ENCODE results near the gene RSAD1. TPM values are rescaled to one million over a fixed set of nuclear protein-coding genes. Genes with fewer than 3 reads are reported as not detected.

The RSAD1 gene
- total RNA-seq, 1 donor: 23.9 TPM

GRCh38 chr17:50527949-50528474 is 49.4 kb downstream of the RSAD1 start:
- H3K9me3 ChIP-seq (ENCODE audit: low read depth, low read length): no peaks in the 10 kb centered on the region
- no peaks in the 10 kb centered on the region for H3K4me1 ChIP-seq (ENCODE audit: insufficient read depth, low read length)
- no peak overlapping the region for H3K4me3 ChIP-seq (ENCODE audit: insufficient read depth, low read length)
- H2AFZ ChIP-seq (ENCODE audit: low read length): no peak overlapping the region
- H3K27ac ChIP-seq (ENCODE audit: low read depth, low read length): no peak overlapping the region
- peaks cover 27% of the 10 kb centered on the region for H3K27me3 ChIP-seq (ENCODE audit: insufficient read depth, low read length)
- H3K4me2 ChIP-seq (ENCODE audit: insufficient read depth, low read length): no peak overlapping the region
- H3K79me2 ChIP-seq (ENCODE audit: insufficient read depth, low read length): no peaks in the 10 kb centered on the region
- peak; percentile 23 for DNase-seq (ENCODE audit: insufficient read length, low spot score, missing footprints)
- TF ChIP-seq CTCF (IDR thresholded peaks at IDR 0.05; ENCODE audit: extremely low read depth, low read depth, low read length): no peak
- no peaks in the 10 kb centered on the region for H3K36me3 ChIP-seq (ENCODE audit: insufficient read depth, low read length)
- no peaks in the 10 kb centered on the region for H4K20me1 ChIP-seq (ENCODE audit: insufficient read depth, low read length)

GRCh38 chr17:50529849-50530248 is 51.2 kb downstream of the RSAD1 start:
- Histone ChIP-seq H3K4me3 (ENCODE audit: insufficient read depth, low read length) (no peak overlapping the region), H3K27ac (ENCODE audit: low read depth, low read length) (no peak overlapping the region), H3K4me1 (ENCODE audit: insufficient read depth, low read length) (peaks cover 9% of the 10 kb centered on the region), H3K79me2 (ENCODE audit: insufficient read depth, low read length) (no peaks in the 10 kb centered on the region), H2AFZ (ENCODE audit: low read length) (no peak overlapping the region), H3K27me3 (ENCODE audit: insufficient read depth, low read length) (peaks cover 40% of the 10 kb centered on the region), H4K20me1 (ENCODE audit: insufficient read depth, low read length) (no peaks in the 10 kb centered on the region), H3K36me3 (ENCODE audit: insufficient read depth, low read length) (no peaks in the 10 kb centered on the region), H3K9me3 (ENCODE audit: low read depth, low read length) (no peaks in the 10 kb centered on the region), H3K4me2 (ENCODE audit: insufficient read depth, low read length) (no peak overlapping the region)
- TF ChIP-seq CTCF (IDR thresholded peaks at IDR 0.05; ENCODE audit: extremely low read depth, low read depth, low read length): no peak
- peak; percentile 48 for DNase-seq (ENCODE audit: insufficient read length, low spot score, missing footprints)

- Histone ChIP-seq H4K20me1 (ENCODE audit: insufficient read depth, low read length) (no peaks in the 10 kb centered on the region), H3K27me3 (ENCODE audit: insufficient read depth, low read length) (peaks cover 40% of the 10 kb centered on the region), H3K79me2 (ENCODE audit: insufficient read depth, low read length) (no peaks in the 10 kb centered on the region), H3K4me2 (ENCODE audit: insufficient read depth, low read length) (no peak overlapping the region), H2AFZ (ENCODE audit: low read length) (no peak overlapping the region), H3K4me1 (ENCODE audit: insufficient read depth, low read length) (peaks cover 9% of the 10 kb centered on the region), H3K27ac (ENCODE audit: low read depth, low read length) (no peak overlapping the region), H3K36me3 (ENCODE audit: insufficient read depth, low read length) (no peaks in the 10 kb centered on the region), H3K4me3 (ENCODE audit: insufficient read depth, low read length) (no peak overlapping the region), H3K9me3 (ENCODE audit: low read depth, low read length) (no peaks in the 10 kb centered on the region)
- DNase-seq (ENCODE audit: insufficient read length, low spot score, missing footprints): peak; percentile 77
- TF ChIP-seq CTCF (IDR thresholded peaks at IDR 0.05; ENCODE audit: extremely low read depth, low read depth, low read length): no peak
These were observed 52.9 kb downstream of the RSAD1 start for GRCh38 chr17:50531428-50532025.

GRCh38 chr17:50532452-50533024 is 53.9 kb downstream of the RSAD1 start, which contains the start of gene EPN3:
EPN3 (plus strand) TSS chr17:50532735; CDS start chr17:50536557, 3,822 bp downstream.
- Histone ChIP-seq H3K9me3 (ENCODE audit: low read depth, low read length) (no peaks in the 10 kb centered on the region), H3K4me3 (ENCODE audit: insufficient read depth, low read length) (peak within 1 kb of the TSS; percentile 12), H3K27me3 (ENCODE audit: insufficient read depth, low read length) (peaks cover 40% of the 10 kb centered on the region), H3K27ac (ENCODE audit: low read depth, low read length) (no peak within 1 kb of the TSS), H3K4me2 (ENCODE audit: insufficient read depth, low read length) (peak within 1 kb of the TSS; percentile 56), H3K4me1 (ENCODE audit: insufficient read depth, low read length) (peaks cover 9% of the 10 kb centered on the region), H4K20me1 (ENCODE audit: insufficient read depth, low read length) (no peaks in the 10 kb centered on the region), H3K36me3 (ENCODE audit: insufficient read depth, low read length) (no peaks in the 10 kb centered on the region), H2AFZ (ENCODE audit: low read length) (no peak within 1 kb of the TSS), H3K79me2 (ENCODE audit: insufficient read depth, low read length) (no peaks in the 10 kb centered on the region)
- DNase-seq (ENCODE audit: insufficient read length, low spot score, missing footprints): peak; percentile 94
- no peak for TF ChIP-seq CTCF (IDR thresholded peaks at IDR 0.05; ENCODE audit: extremely low read depth, low read depth, low read length)

Data from osteoblast (primary cell).